Stomach smooth muscle (tissue), 2 donors: ENCODE measurements around the gene TDG.

Experiments
- H3K27ac ChIP-seq: one replicate; pipeline ENCODE4 v1.7.0; 2013; ENCODE audit warnings: mild to moderate bottlenecking, low read length, inconsistent platforms
- H3K27me3 ChIP-seq, 2 donors: one replicate each; pipeline ENCODE4 v1.7.0; 2013; ENCODE audit warnings: low read length in 2 of 2; ENCODE audit not compliant: insufficient read depth in 2 of 2, control insufficient read depth in 1 of 2
- H3K36me3 ChIP-seq, 2 donors: one replicate each; pipeline ENCODE4 v1.7.0; 2013; ENCODE audit warnings: low read length in 2 of 2; ENCODE audit not compliant: control insufficient read depth in 2 of 2, insufficient read depth in 2 of 2
- H3K4me1 ChIP-seq: one replicate; pipeline ENCODE4 v1.7.0; 2013; ENCODE audit warnings: low read length; ENCODE audit not compliant: control insufficient read depth, insufficient read depth
- H3K4me3 ChIP-seq, 2 donors: one replicate each; pipeline ENCODE4 v1.7.0; 2013; ENCODE audit warnings: low read length in 2 of 2
- H3K9ac ChIP-seq, 2 donors: one replicate each; pipeline ENCODE4 v1.7.0; 2013; ENCODE audit warnings: low read length in 2 of 2, mild to moderate bottlenecking in 1 of 2
- H3K9me3 ChIP-seq, 2 donors: one replicate each; pipeline ENCODE4 v1.7.0; 2013; ENCODE audit warnings: low read length in 2 of 2; ENCODE audit not compliant: control insufficient read depth in 2 of 2
- donor health status: healthy.
- donor health status: Pancreatic carcinoma.

TDG gene

GRCh38 chr12:103936679-103937078 lies 29.0 kb upstream of the TDG start:
- Histone ChIP-seq H3K4me1 (peaks cover 22% of the 10 kb centered on the region), H3K36me3 (peaks cover 56 to 66% of the 10 kb centered on the region in 2 donors), H3K9me3 (no peaks in the 10 kb centered on the region), H3K27me3 (no peaks in the 10 kb centered on the region), H3K9ac (no peak overlapping the region), H3K27ac (no peak overlapping the region), H3K4me3 (no peak overlapping the region)

DNA sequence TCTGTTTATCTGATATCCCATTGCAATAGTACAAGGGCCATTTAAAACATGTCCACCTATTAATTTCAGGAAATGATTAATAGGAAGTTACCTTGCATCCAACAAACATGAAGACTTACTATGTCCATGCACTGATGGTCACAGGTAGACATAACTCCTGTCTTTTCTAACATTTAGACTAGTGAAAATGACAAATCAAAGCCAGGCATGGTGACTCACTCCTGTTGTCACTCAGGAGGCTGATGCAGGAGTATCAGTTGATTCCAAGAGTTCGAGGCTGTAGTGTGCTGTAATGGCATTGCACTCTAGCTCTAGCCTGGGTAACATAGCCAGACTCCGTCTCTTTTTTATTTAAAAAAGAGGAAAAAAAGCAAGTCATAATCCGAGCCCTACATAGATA lies 20.7 kb upstream of the TDG start:
- Histone ChIP-seq H3K4me1 (no peaks in the 10 kb centered on the region), H3K9ac (no peak overlapping the region), H3K27ac (no peak overlapping the region), H3K27me3 (no peaks in the 10 kb centered on the region), H3K4me3 (no peak overlapping the region), H3K36me3 (peaks cover 70 to 78% of the 10 kb centered on the region in 2 donors), H3K9me3 (no peaks in the 10 kb centered on the region)

DNA sequence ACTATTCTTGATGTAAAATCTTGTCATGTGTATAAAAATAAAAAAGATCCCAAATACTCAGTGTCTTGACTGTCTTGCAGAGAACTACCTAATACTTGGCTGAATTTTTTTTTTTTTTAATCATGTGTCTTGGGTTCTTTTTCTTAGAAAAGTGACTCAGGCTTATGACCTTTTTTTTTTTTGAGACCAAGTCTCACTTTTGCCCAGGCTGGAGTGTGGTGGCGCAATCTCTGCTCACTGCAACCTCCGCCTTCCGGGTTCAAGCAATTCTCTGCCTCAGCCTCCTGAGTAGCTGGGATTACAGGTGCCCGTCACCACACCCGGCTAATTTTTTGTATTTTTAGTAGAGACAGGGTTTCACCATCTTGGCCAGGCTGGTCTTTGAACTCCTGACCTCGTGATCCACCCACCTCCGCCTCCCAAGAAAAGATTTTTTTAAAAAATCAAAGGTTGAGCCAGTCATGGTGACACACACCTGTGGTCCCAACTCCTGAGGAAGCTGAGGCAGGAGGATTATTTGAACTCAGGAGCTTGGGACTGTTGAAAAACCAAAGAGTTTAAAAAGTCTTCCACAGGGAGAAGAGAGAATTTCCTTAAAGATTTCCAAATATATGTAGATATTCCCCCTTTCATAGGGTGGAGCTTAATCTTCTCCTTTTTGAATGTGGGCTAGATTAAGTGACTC lies 17.7 kb upstream of the TDG start:
- H3K4me3 ChIP-seq = no peak overlapping the region
- no peak overlapping the region for H3K9ac ChIP-seq
- H3K36me3 ChIP-seq = peaks cover 63 to 65% of the 10 kb centered on the region in 2 donors
- no peaks in the 10 kb centered on the region for H3K27me3 ChIP-seq
- H3K9me3 ChIP-seq = no peaks in the 10 kb centered on the region
- H3K27ac ChIP-seq = no peak overlapping the region
- H3K4me1 ChIP-seq = no peaks in the 10 kb centered on the region

GRCh38 chr12:103948746-103949406 lies 16.8 kb upstream of the TDG start:
- H3K36me3 ChIP-seq = peaks cover 61 to 64% of the 10 kb centered on the region in 2 donors
- H3K27ac ChIP-seq = no peak overlapping the region
- no peaks in the 10 kb centered on the region for H3K27me3 ChIP-seq
- H3K4me3 ChIP-seq = no peak overlapping the region
- H3K9me3 ChIP-seq = no peaks in the 10 kb centered on the region
- no peaks in the 10 kb centered on the region for H3K4me1 ChIP-seq
- no peak overlapping the region for H3K9ac ChIP-seq

DNA sequence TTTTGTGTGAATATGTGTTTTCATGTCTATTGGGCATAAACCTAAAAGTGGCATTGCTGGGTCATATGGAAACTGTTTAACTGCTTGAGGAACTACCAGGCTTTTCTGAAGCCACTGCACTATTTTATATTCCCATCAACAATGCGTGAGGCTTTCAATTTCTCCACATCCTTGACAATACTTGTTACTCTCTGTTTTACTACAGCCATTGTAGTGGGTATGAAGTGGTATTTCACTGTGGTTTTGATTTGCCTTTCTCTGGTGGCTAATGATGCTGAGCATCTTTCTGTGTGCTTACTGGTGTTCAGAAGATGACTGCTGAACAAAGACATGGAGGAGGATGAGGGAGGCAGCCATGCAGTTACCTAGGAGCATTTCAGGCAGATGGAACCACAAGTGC lies 13.2 kb upstream of the TDG start:
- Histone ChIP-seq H3K4me1 (peaks cover 16% of the 10 kb centered on the region), H3K27ac (no peak overlapping the region), H3K4me3 (no peak overlapping the region), H3K36me3 (peaks cover 37 to 42% of the 10 kb centered on the region in 2 donors), H3K27me3 (no peaks in the 10 kb centered on the region), H3K9me3 (no peaks in the 10 kb centered on the region), H3K9ac (no peak overlapping the region)

DNA sequence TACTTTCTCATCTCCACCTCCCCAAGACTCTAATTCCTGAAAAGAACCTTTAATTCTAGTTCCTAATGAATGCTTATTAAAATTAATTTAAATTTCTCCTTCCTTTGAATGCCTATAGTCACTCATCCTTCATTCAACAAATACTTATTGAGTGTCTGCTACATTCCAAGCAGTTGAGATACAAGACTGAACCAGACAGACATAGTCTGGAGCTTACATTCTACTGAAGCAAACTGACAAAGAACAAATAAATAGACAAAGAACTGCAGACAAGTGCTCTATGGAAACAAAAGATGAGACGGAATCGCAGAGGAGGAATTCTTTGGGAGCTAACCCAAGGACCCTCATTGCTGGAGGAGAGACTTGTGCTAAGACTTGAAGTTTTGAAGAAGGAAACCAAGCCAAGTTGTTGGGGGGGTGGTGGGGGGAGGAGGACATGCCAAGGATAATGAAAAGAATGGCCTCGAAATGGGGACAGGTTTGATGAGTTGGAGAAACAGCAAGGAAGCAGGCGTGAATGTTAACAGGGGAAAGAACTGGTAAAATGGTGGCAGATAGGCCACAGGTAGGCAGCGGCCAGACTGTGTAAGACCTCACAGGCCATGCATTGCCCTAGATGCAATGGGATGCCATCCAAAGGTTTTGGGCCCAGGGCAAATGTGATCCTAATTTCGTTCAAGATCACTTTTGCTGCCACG lies 9.7 kb upstream of the TDG start:
- Histone ChIP-seq H3K4me3 (peak overlapping the region; percentile 88 to 94), H3K36me3 (peaks cover 19 to 20% of the 10 kb centered on the region in 2 donors), H3K27me3 (no peaks in the 10 kb centered on the region), H3K27ac (peak overlapping the region; percentile 90), H3K9ac (peak overlapping the region; percentile 83 to 90), H3K9me3 (no peaks in the 10 kb centered on the region), H3K4me1 (peaks cover 18% of the 10 kb centered on the region)

GRCh38 chr12:103956509-103957027 lies 9.1 kb upstream of the TDG start:
- H3K9ac ChIP-seq = peak overlapping the region; percentile 83 to 90
- H3K27ac ChIP-seq = peak overlapping the region; percentile 90
- H3K36me3 ChIP-seq = peaks cover 19% of the 10 kb centered on the region in 2 donors
- H3K4me1 ChIP-seq = peaks cover 18% of the 10 kb centered on the region
- no peaks in the 10 kb centered on the region for H3K27me3 ChIP-seq
- no peaks in the 10 kb centered on the region for H3K9me3 ChIP-seq
- peak overlapping the region; percentile 88 to 94 for H3K4me3 ChIP-seq

- Histone ChIP-seq H3K9ac (peak overlapping the region in 1 of 2 donors; percentile 83), H3K27me3 (no peaks in the 10 kb centered on the region), H3K4me3 (peak overlapping the region in 1 of 2 donors; percentile 94), H3K27ac (peak overlapping the region; percentile 90), H3K36me3 (peaks cover 11 to 13% of the 10 kb centered on the region in 2 donors), H3K9me3 (no peaks in the 10 kb centered on the region), H3K4me1 (peaks cover 18% of the 10 kb centered on the region)
Observed at GRCh38 chr12:103957865-103958388, 7.7 kb upstream of the TDG start.

DNA sequence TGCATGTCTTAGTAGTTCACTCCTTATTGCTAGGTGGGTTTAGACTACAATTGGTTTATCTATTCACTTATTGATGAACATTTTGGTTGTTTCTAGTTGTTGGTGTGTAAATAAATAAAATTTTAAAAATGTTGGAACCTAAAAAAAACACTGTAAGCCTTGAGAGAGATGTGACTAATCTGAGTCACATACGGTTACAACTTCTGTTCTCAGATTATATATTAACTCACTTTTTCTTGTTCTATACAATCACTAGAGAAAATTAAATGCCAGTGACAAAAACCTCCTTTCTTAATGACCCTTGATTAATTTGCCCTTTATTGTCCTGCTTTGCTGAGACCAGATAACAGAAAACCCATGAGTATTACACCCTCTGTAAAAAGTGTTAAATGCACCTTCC lies 7.1 kb upstream of the TDG start:
- Histone ChIP-seq H3K36me3 (peaks cover 4 to 7% of the 10 kb centered on the region in 2 donors), H3K4me1 (peaks cover 18% of the 10 kb centered on the region), H3K9ac (no peak overlapping the region), H3K4me3 (no peak overlapping the region), H3K27me3 (no peaks in the 10 kb centered on the region), H3K27ac (no peak overlapping the region), H3K9me3 (no peaks in the 10 kb centered on the region)

GRCh38 chr12:103960616-103961227 lies 5.0 kb upstream of the TDG start:
- Histone ChIP-seq H3K4me1 (peaks cover 22% of the 10 kb centered on the region), H3K27me3 (no peaks in the 10 kb centered on the region), H3K27ac (no peak overlapping the region), H3K4me3 (no peak overlapping the region), H3K9me3 (no peaks in the 10 kb centered on the region), H3K9ac (peak overlapping the region in 1 of 2 donors; percentile 29), H3K36me3 (no peaks in the 10 kb centered on the region)
